ENCODE results near the gene UTRN.

UTRN gene

DNA sequence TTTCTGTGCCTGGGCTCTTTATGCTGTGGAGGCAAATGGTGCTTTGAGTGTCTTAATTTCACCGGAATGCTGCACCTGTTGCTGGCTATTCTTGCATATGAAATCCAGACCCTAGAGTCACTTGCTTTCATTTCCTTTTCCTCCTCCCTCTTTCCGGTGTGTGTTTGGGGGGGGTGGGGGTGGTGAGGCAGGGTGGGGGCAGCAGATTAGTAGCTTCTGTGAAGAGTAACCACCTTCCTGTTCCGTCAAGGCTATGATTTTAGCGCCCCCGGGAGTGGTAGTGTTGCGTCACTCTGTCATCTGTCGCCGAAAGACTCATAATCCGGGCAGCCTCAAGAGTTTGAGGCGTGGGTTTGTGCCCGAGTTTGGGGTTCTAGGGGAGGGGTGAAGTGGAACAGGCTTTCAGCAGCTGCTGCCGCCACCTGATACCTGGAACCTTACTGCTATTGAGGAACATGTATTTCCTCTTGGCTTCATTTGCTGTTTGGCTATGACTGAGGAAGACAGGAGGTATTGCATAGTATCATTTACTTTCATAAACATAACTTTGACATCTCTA lies 49.1 kb downstream of the UTRN start:
- H3K4me3 ChIP-seq (ENCODE audit: low read depth, low read length): no peak overlapping the region
- no peak for DNase-seq (ENCODE audit: low read depth)
- TF ChIP-seq, protein P1, sequence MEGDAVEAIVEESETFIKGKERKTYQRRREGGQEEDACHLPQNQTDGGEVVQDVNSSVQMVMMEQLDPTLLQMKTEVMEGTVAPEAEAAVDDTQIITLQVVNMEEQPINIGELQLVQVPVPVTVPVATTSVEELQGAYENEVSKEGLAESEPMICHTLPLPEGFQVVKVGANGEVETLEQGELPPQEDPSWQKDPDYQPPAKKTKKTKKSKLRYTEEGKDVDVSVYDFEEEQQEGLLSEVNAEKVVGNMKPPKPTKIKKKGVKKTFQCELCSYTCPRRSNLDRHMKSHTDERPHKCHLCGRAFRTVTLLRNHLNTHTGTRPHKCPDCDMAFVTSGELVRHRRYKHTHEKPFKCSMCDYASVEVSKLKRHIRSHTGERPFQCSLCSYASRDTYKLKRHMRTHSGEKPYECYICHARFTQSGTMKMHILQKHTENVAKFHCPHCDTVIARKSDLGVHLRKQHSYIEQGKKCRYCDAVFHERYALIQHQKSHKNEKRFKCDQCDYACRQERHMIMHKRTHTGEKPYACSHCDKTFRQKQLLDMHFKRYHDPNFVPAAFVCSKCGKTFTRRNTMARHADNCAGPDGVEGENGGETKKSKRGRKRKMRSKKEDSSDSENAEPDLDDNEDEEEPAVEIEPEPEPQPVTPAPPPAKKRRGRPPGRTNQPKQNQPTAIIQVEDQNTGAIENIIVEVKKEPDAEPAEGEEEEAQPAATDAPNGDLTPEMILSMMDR (IDR thresholded peaks at IDR 0.05; ENCODE audit: control insufficient read depth, extremely low read depth, insufficient read depth): no peak
